HepG2 (cell line): ENCODE results near the gene RPS6KB2. TPM values are rescaled to one million over a fixed set of nuclear protein-coding genes. Genes with fewer than 3 reads are reported as not detected.

Experiments
- AKAP8 ChIP-seq: sonication (generic); formaldehyde crosslinking; IDR thresholded peaks from 2 replicates; pipeline ENCODE4 v1.5.1; 2020; ENCODE audit warnings: mild to moderate bottlenecking, missing genetic modification reagents
- GABPB1 ChIP-seq: IDR thresholded peaks from 2 replicates; pipeline ENCODE4 v1.6.1; 2016; ENCODE audit warnings: mild to moderate bottlenecking, missing genetic modification reagents, moderate library complexity, missing compliant biosample characterization
- GATAD1 ChIP-seq: IDR thresholded peaks from 2 replicates; pipeline ENCODE4 v1.6.1; 2016; ENCODE audit warnings: missing genetic modification reagents, missing compliant biosample characterization
- HNF1B ChIP-seq: sonication (generic); formaldehyde crosslinking; IDR thresholded peaks from 2 replicates; pipeline ENCODE4 v1.5.1; 2020; ENCODE audit warnings: mild to moderate bottlenecking, moderate library complexity, missing genetic modification reagents
- KDM2A ChIP-seq: sonication (generic); formaldehyde crosslinking; IDR thresholded peaks from 2 replicates; pipeline ENCODE4 v1.4.0; 2020; ENCODE audit warnings: low read depth, missing genetic modification reagents, borderline replicate concordance
- MEIS2 ChIP-seq: sonication (generic); formaldehyde crosslinking; IDR thresholded peaks from 2 replicates; pipeline ENCODE4 v1.9.0; 2021; ENCODE audit warnings: mild to moderate bottlenecking, missing genetic modification reagents
- NKX3-1 ChIP-seq: sonication (generic); formaldehyde crosslinking; IDR thresholded peaks from 2 replicates; pipeline ENCODE4 v1.5.0; 2020; ENCODE audit warnings: missing genetic modification reagents
- POLR2A ChIP-seq, 2 experiments: IDR thresholded peaks; 2 replicates each; pipeline ENCODE4 v1.6.1; 2011; ENCODE audit warnings: low read depth in 2 of 2, low read length in 2 of 2, mild to moderate bottlenecking in 1 of 2, moderate library complexity in 1 of 2; ENCODE audit not compliant: insufficient read depth in 1 of 2
- REL ChIP-seq: sonication (generic); formaldehyde crosslinking; conservative IDR thresholded peaks from 2 replicates; pipeline ENCODE4 v1.8.0; 2022; ENCODE audit warnings: mild to moderate bottlenecking, missing genetic modification reagents, moderate library complexity
- RXRA ChIP-seq: sonication (generic); formaldehyde crosslinking; IDR thresholded peaks from 2 replicates; pipeline ENCODE4 v1.5.1; 2020; ENCODE audit warnings: missing genetic modification reagents
- SRSF9 ChIP-seq: fragments of 200-400 bp; formaldehyde crosslinking; IDR thresholded peaks from 2 replicates; pipeline ENCODE4 v1.6.1; 2018; ENCODE audit warnings: borderline replicate concordance, mild to moderate bottlenecking, low read depth, low read length; ENCODE audit not compliant: insufficient read depth, poor library complexity, severe bottlenecking
- ZBTB1 ChIP-seq: sonication (generic); formaldehyde crosslinking; IDR thresholded peaks from 2 replicates; pipeline ENCODE4 v1.4.0; 2020; ENCODE audit warnings: missing genetic modification reagents, borderline replicate concordance
- ZNF556 ChIP-seq: sonication (generic); formaldehyde crosslinking; IDR thresholded peaks from 2 replicates; pipeline ENCODE4 v1.4.0; 2020; ENCODE audit warnings: mild to moderate bottlenecking, missing genetic modification reagents, borderline replicate concordance
- ZNF557 ChIP-seq: sonication (generic); formaldehyde crosslinking; IDR thresholded peaks from 2 replicates; pipeline ENCODE4 v1.4.0; 2020; ENCODE audit warnings: missing genetic modification reagents
- ZNF691 ChIP-seq: sonication (generic); formaldehyde crosslinking; IDR thresholded peaks from 2 replicates; pipeline ENCODE4 v1.4.0; 2020; ENCODE audit warnings: missing genetic modification reagents, low read depth, mild to moderate bottlenecking, borderline replicate concordance
- ZSCAN30 ChIP-seq: sonication (generic); formaldehyde crosslinking; IDR thresholded peaks from 2 replicates; pipeline ENCODE4 v1.5.0; 2020; ENCODE audit warnings: mild to moderate bottlenecking, missing genetic modification reagents
- polyA plus RNA-seq, 8 experiments: library from polyadenylated mRNA; depleted of rRNA in 3 of 8; stranded (reverse) in 7 of 8; unstranded in 1 of 8; fragments of >200 nt; fragmentation: Illumina TruSeq in 4 of 8; extraction: Trizol in 4 of 8; gene quantifications; 2 replicates each; pipeline versions ENCODE4 v1.2.1 to v1.2.3, GENCODE V29; 2011 to 2016; ENCODE audit warnings: low read depth in 4 of 8, missing spikeins in 1 of 8, mixed read lengths in 1 of 8; ENCODE audit not compliant: insufficient read depth in 1 of 8
- total RNA-seq, 5 experiments: library from RNA; depleted of rRNA; stranded (reverse); fragments of >200 nt; fragmentation: Illumina TruSeq; extraction: Trizol; gene quantifications; 2 replicates each; pipeline ENCODE4 v1.2.3, GENCODE V29; 2016; ENCODE audit warnings: low read depth in 1 of 5
- TF ChIP-seq, protein P1 (sequence below), 2 experiments: fragments of 450-650 bp in 1 of 2; sonication (generic) in 1 of 2; formaldehyde crosslinking in 1 of 2; IDR thresholded peaks; 2 replicates each; pipeline versions ENCODE4 v1.6.1 to v1.8.0; 2016 to 2022; ENCODE audit warnings: antibody characterized with exemption in 1 of 2, mild to moderate bottlenecking in 1 of 2, missing genetic modification reagents in 1 of 2

Gene RPS6KB2
- total and polyA plus RNA-seq, 2 of the 13 experiments (the other 11 are each of a cell fraction or from before 2014, with no cell fraction given): 52.9 to 54.8 TPM

- TF ChIP-seq ZNF556 (CRISPR knock-in tag) (peak; percentile 77; the same call in 1 of the 2 replicates), ZNF691 (peak; percentile 88; the same call in 1 of the 2 replicates), GABPB1 (peak; percentile 81), AKAP8 (CRISPR knock-in tag) (peak; percentile 79; the same call in 1 of the 2 replicates), ZNF557 (CRISPR knock-in tag) (peak; percentile 87; the same call in 1 of the 2 replicates), GATAD1 (CRISPR knock-in tag) (peak; percentile 84), NKX3-1 (CRISPR knock-in tag) (peak; percentile 59; the same call in 1 of the 2 replicates), MEIS2 (CRISPR knock-in tag) (peak; percentile 65; the same call in 1 of the 2 replicates), ZBTB1 (CRISPR knock-in tag) (no peak), KDM2A (CRISPR knock-in tag) (peak; percentile 94), REL (CRISPR knock-in tag) (no peak), SRSF9 (no peak), ZSCAN30 (no peak), POLR2A (IDR thresholded peaks at IDR 0.05; ENCODE audit: insufficient read depth in 1 of 2, low read depth in 2 of 2, low read length in 2 of 2) (peak; percentile 73 to 83), RXRA (CRISPR knock-in tag) (no peak; the same call in 1 of the 2 replicates), HNF1B (CRISPR knock-in tag) (peak; percentile 95)
- TF ChIP-seq, protein P1, sequence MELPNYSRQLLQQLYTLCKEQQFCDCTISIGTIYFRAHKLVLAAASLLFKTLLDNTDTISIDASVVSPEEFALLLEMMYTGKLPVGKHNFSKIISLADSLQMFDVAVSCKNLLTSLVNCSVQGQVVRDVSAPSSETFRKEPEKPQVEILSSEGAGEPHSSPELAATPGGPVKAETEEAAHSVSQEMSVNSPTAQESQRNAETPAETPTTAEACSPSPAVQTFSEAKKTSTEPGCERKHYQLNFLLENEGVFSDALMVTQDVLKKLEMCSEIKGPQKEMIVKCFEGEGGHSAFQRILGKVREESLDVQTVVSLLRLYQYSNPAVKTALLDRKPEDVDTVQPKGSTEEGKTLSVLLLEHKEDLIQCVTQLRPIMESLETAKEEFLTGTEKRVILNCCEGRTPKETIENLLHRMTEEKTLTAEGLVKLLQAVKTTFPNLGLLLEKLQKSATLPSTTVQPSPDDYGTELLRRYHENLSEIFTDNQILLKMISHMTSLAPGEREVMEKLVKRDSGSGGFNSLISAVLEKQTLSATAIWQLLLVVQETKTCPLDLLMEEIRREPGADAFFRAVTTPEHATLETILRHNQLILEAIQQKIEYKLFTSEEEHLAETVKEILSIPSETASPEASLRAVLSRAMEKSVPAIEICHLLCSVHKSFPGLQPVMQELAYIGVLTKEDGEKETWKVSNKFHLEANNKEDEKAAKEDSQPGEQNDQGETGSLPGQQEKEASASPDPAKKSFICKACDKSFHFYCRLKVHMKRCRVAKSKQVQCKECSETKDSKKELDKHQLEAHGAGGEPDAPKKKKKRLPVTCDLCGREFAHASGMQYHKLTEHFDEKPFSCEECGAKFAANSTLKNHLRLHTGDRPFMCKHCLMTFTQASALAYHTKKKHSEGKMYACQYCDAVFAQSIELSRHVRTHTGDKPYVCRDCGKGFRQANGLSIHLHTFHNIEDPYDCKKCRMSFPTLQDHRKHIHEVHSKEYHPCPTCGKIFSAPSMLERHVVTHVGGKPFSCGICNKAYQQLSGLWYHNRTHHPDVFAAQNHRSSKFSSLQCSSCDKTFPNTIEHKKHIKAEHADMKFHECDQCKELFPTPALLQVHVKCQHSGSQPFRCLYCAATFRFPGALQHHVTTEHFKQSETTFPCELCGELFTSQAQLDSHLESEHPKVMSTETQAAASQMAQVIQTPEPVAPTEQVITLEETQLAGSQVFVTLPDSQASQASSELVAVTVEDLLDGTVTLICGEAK (IDR thresholded peaks at IDR 0.05): no peak
- TF ChIP-seq, protein P1 (CRISPR knock-in tag; IDR thresholded peaks at IDR 0.05): no peak
Observed at GRCh38 chr11:67468759-67469507, 40.6 kb downstream of the RPS6KB2 start, which contains the start of gene TMEM134 (continued).
